Neuronal stem cell (in vitro differentiated cells): Measurements from ENCODE around the gene PPAN.

Source experiments
- DNase-seq: peaks from one replicate; pipeline ENCODE4 v3.0.0-alpha.2; 2013; ENCODE audit warnings: low spot score
- H2AFZ ChIP-seq: one replicate; pipeline ENCODE4 v1.6.1; 2013; ENCODE audit warnings: mild to moderate bottlenecking, low read length, inconsistent platforms
- H2AK5ac ChIP-seq: 2 replicates; pipeline ENCODE4 v1.6.1; 2013; ENCODE audit warnings: low read depth, mild to moderate bottlenecking, inconsistent platforms, low read length, moderate library complexity, mixed read lengths
- H2BK120ac ChIP-seq: 2 replicates; pipeline ENCODE4 v1.6.1; 2013; ENCODE audit warnings: low read depth, mild to moderate bottlenecking, inconsistent platforms, low read length, moderate library complexity, mixed read lengths
- H2BK12ac ChIP-seq: one replicate; pipeline ENCODE4 v1.6.1; 2013; ENCODE audit warnings: low read length, inconsistent platforms
- H2BK15ac ChIP-seq: 2 replicates; pipeline ENCODE4 v1.6.1; 2013; ENCODE audit warnings: mild to moderate bottlenecking, low read length, inconsistent platforms, mixed read lengths
- H2BK5ac ChIP-seq: one replicate; pipeline ENCODE4 v1.6.1; 2013; ENCODE audit warnings: inconsistent platforms, mild to moderate bottlenecking, low read length, moderate library complexity
- H3K14ac ChIP-seq: one replicate; pipeline ENCODE4 v1.6.1; 2013; ENCODE audit warnings: low read length, inconsistent platforms
- H3K18ac ChIP-seq: 2 replicates; pipeline ENCODE4 v1.6.1; 2013; ENCODE audit warnings: low read length, inconsistent platforms
- H3K23ac ChIP-seq: 2 replicates; pipeline ENCODE4 v1.6.1; 2013; ENCODE audit warnings: low read depth, mild to moderate bottlenecking, mixed read lengths, low read length, inconsistent platforms; ENCODE audit not compliant: poor library complexity
- H3K27ac ChIP-seq: replicated peaks from 3 replicates; pipeline ENCODE4 v1.5.1; 2013; ENCODE audit warnings: low read length, inconsistent platforms
- H3K27me3 ChIP-seq, 3 experiments: 2 replicates each; pipeline ENCODE4 v1.6.1; 2013; ENCODE audit warnings: low read length in 3 of 3, mild to moderate bottlenecking in 2 of 3, inconsistent platforms in 1 of 3, low read depth in 1 of 3, mixed read lengths in 1 of 3, moderate library complexity in 1 of 3; ENCODE audit not compliant: control insufficient read depth in 3 of 3, insufficient read depth in 3 of 3
- H3K36me3 ChIP-seq, 2 donors: replicated peaks in 1 of 2; 2 replicates each; pipeline ENCODE4 v1.6.1; 2013; ENCODE audit warnings: low read length in 2 of 2; ENCODE audit not compliant: control insufficient read depth in 2 of 2, insufficient read depth in 2 of 2
- H3K4ac ChIP-seq: 2 replicates; pipeline ENCODE4 v1.6.1; 2013; ENCODE audit warnings: inconsistent platforms, mild to moderate bottlenecking, low read length, moderate library complexity
- H3K4me1 ChIP-seq, 2 donors: 1 replicate in 1 of 2; 2 replicates in 1 of 2; pipeline ENCODE4 v1.6.1; 2013; ENCODE audit warnings: low read length in 2 of 2, low read depth in 1 of 2; ENCODE audit not compliant: control insufficient read depth in 2 of 2, insufficient read depth in 1 of 2
- H3K4me2 ChIP-seq: one replicate; pipeline ENCODE4 v1.6.1; 2013; ENCODE audit warnings: mild to moderate bottlenecking, low read length, inconsistent platforms; ENCODE audit not compliant: insufficient read depth, poor library complexity, severe bottlenecking
- H3K4me3 ChIP-seq, 2 donors: 2 replicates each; pipeline ENCODE4 v1.5.1; 2013; ENCODE audit warnings: low read length in 2 of 2, mild to moderate bottlenecking in 2 of 2, inconsistent platforms in 1 of 2, moderate library complexity in 1 of 2
- H3K79me1 ChIP-seq: one replicate; pipeline ENCODE4 v1.6.1; 2013; ENCODE audit warnings: low read depth, mild to moderate bottlenecking, inconsistent platforms, low read length, moderate library complexity
- H3K9ac ChIP-seq: one replicate; pipeline ENCODE4 v1.6.1; 2013; ENCODE audit warnings: mild to moderate bottlenecking, low read depth, low read length, inconsistent platforms; ENCODE audit not compliant: poor library complexity
- H3K9me3 ChIP-seq, 2 donors: replicated peaks in 1 of 2; 2 replicates each; pipeline versions ENCODE3 to v1.6.1; 2013; ENCODE audit warnings: low read length in 2 of 2, mild to moderate bottlenecking in 2 of 2, inconsistent platforms in 1 of 2, low read depth in 1 of 2, mixed read lengths in 1 of 2, moderate library complexity in 1 of 2; ENCODE audit not compliant: control insufficient read depth in 2 of 2, insufficient read depth in 1 of 2
- H4K8ac ChIP-seq: one replicate; pipeline ENCODE4 v1.6.1; 2013; ENCODE audit warnings: low read depth, mild to moderate bottlenecking, inconsistent platforms, low read length, moderate library complexity
- H4K91ac ChIP-seq: one replicate; pipeline ENCODE4 v1.6.1; 2013; ENCODE audit warnings: low read length, low read depth, mild to moderate bottlenecking, inconsistent platforms; ENCODE audit not compliant: poor library complexity
- WGBS, 2 donors: extraction: QIAGEN DNeasy Blood & Tissue Kit; methylation state at CpG; one replicate each; pipeline ENCODE4 v1.1.7; 2013; ENCODE audit warnings: missing lambda C conversion rate in 2 of 2, mixed read lengths in 1 of 2; ENCODE audit not compliant: insufficient read length in 2 of 2, insufficient replicate concordance in 1 of 2; ENCODE audit errors: extremely low coverage in 2 of 2; 5-methylcytosine and 5-hydroxymethylcytosine counted together

Gene PPAN

DNA sequence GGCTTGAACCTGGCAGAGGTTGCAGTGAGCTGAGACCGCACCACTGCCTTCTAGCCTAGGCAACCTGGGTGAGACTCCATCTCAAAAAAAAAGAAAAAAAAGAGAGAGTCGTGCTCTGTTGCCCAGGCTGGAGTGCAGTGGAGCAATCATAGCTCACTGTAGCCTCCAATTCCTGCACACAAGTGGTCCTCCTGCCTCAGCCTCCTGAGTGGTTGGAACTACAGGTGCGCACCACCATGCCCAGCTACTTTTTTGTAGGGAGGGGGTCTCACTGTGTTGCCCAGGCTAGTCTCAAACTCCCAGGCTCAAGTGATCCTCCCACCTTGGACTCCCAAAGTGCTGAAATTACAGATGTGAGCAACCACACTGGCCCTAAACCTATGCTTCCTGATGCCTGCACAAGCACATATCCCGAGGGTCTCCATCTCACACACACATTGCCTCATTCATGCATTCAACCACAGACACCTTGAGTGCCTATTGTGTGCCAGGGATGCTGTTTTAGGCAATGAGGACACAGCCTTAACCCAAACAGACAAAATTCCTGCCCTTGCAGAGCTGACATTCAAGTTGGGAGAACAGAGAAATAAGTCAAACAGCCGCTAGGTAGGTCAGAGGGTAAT lies 5.9 kb upstream of the PPAN start:
- no peak overlapping the region for H2AK5ac ChIP-seq
- no peak overlapping the region for H3K9ac ChIP-seq
- H4K8ac ChIP-seq = no peak overlapping the region
- no peak overlapping the region for H2BK5ac ChIP-seq
- H3K4me3 ChIP-seq = no peak overlapping the region
- H3K36me3 ChIP-seq = no peaks in the 10 kb centered on the region
- peaks cover 0 to 17% (median 0%) of the 10 kb centered on the region in 3 experiments for H3K27me3 ChIP-seq
- H3K79me1 ChIP-seq = peaks cover 1% of the 10 kb centered on the region
- H3K23ac ChIP-seq = no peak overlapping the region
- H3K9me3 ChIP-seq = peaks cover 5% of the 10 kb centered on the region in 2 donors
- no peak overlapping the region for H3K27ac ChIP-seq
- no peak overlapping the region for H3K4me2 ChIP-seq
- H2BK12ac ChIP-seq = no peak overlapping the region
- H2AFZ ChIP-seq = no peak overlapping the region
- no peak overlapping the region for H2BK15ac ChIP-seq
- peaks cover 3 to 12% of the 10 kb centered on the region in 2 donors for H3K4me1 ChIP-seq
- no CpG with 5 or more reads among the region's 5 CpGs for WGBS, 2 donors
- no peak overlapping the region for H3K14ac ChIP-seq
- no peak overlapping the region for H2BK120ac ChIP-seq
- DNase-seq = no peak
- H3K18ac ChIP-seq = no peak overlapping the region
- no peak overlapping the region for H4K91ac ChIP-seq
- H3K4ac ChIP-seq = no peak overlapping the region

GRCh38 chr19:10102787-10103236 lies 3.4 kb upstream of the PPAN start:
- H2BK5ac ChIP-seq = no peak overlapping the region
- peaks cover 11% of the 10 kb centered on the region for H3K79me1 ChIP-seq
- peak overlapping the region; percentile 78 for H2AK5ac ChIP-seq
- H4K91ac ChIP-seq = no peak overlapping the region
- whole genome bisulfite sequencing, 2 donors = no CpG with 5 or more reads among the region's 7 CpGs
- no peak overlapping the region for H3K4ac ChIP-seq
- H3K4me3 ChIP-seq = no peak overlapping the region
- H3K4me2 ChIP-seq = no peak overlapping the region
- no peaks in the 10 kb centered on the region for H3K9me3 ChIP-seq
- peak overlapping the region; percentile 76 for H3K14ac ChIP-seq
- H3K18ac ChIP-seq = no peak overlapping the region
- no peak overlapping the region for H2BK15ac ChIP-seq
- peak overlapping the region; percentile 86 for H4K8ac ChIP-seq
- no peak overlapping the region for H2BK120ac ChIP-seq
- peaks cover 0 to 1% (median 0%) of the 10 kb centered on the region in 3 experiments for H3K27me3 ChIP-seq
- H3K9ac ChIP-seq = no peak overlapping the region
- H3K4me1 ChIP-seq = peaks cover 9 to 23% of the 10 kb centered on the region in 2 donors
- H3K36me3 ChIP-seq = peaks cover 6 to 9% of the 10 kb centered on the region in 2 donors
- H3K23ac ChIP-seq = no peak overlapping the region
- H2BK12ac ChIP-seq = peak overlapping the region; percentile 73
- H3K27ac ChIP-seq = no peak overlapping the region
- H2AFZ ChIP-seq = peak overlapping the region; percentile 90
- DNase-seq = no peak

DNA sequence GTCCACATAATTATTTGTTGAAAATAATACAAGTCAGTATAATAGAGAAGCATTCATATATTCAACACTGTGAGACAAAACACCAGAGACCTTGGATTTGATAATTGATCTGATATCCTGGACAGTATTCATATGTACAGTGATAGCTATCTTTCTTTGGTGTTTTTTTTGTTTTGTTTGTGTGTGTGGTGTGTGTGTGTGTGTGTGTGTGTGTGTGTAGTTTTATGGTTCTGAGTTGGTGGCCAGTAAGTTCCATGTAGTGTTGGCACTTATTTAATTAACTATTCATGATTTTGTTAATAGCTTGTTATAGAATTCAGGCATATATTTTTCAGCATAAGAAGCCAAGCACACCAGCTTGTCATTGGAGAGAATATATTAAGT lies 2.0 kb upstream of the PPAN start:
- H4K91ac ChIP-seq = no peak overlapping the region
- peaks cover 15 to 22% of the 10 kb centered on the region in 2 donors for H3K36me3 ChIP-seq
- peaks cover 13% of the 10 kb centered on the region for H3K79me1 ChIP-seq
- H3K27me3 ChIP-seq = peaks cover 0 to 1% (median 0%) of the 10 kb centered on the region in 3 experiments
- H3K4me1 ChIP-seq = peaks cover 9 to 23% of the 10 kb centered on the region in 2 donors
- no peaks in the 10 kb centered on the region for H3K9me3 ChIP-seq
- no peak for DNase-seq
- no peak overlapping the region for H3K18ac ChIP-seq
- H3K4me2 ChIP-seq = no peak overlapping the region
- no peak overlapping the region for H2BK5ac ChIP-seq
- no peak overlapping the region for H3K27ac ChIP-seq
- no peak overlapping the region for H2AK5ac ChIP-seq
- no peak overlapping the region for H3K9ac ChIP-seq
- no peak overlapping the region for H3K4me3 ChIP-seq
- H4K8ac ChIP-seq = no peak overlapping the region
- no peak overlapping the region for H3K23ac ChIP-seq
- H2BK120ac ChIP-seq = no peak overlapping the region
- no peak overlapping the region for H3K4ac ChIP-seq
- no peak overlapping the region for H3K14ac ChIP-seq
- no peak overlapping the region for H2BK12ac ChIP-seq
- no peak overlapping the region for H2BK15ac ChIP-seq
- H2AFZ ChIP-seq = no peak overlapping the region

GRCh38 chr19:10104665-10105508 lies 1.3 kb upstream of the PPAN start:
- Histone ChIP-seq H2AK5ac (peak overlapping the region; percentile 5), H3K4me2 (no peak overlapping the region), H3K36me3 (peaks cover 22 to 30% of the 10 kb centered on the region in 2 donors), H3K4me1 (peaks cover 9 to 23% of the 10 kb centered on the region in 2 donors), H3K27me3 (peaks cover 0 to 1% (median 0%) of the 10 kb centered on the region in 3 experiments), H3K9me3 (no peaks in the 10 kb centered on the region), H3K79me1 (peaks cover 18% of the 10 kb centered on the region), H3K23ac (no peak overlapping the region), H3K14ac (no peak overlapping the region), H4K8ac (no peak overlapping the region), H2BK5ac (no peak overlapping the region), H2AFZ (peak overlapping the region; percentile 83), H2BK12ac (no peak overlapping the region), H2BK15ac (no peak overlapping the region), H4K91ac (no peak overlapping the region), H3K18ac (peak overlapping the region; percentile 76), H3K4ac (no peak overlapping the region), H3K9ac (no peak overlapping the region), H3K4me3 (no peak overlapping the region), H3K27ac (no peak overlapping the region), H2BK120ac (peak overlapping the region; percentile 47)
- no CpG with 5 or more reads among the region's 15 CpGs for WGBS, 2 donors
- DNase-seq = no peak
